ENCODE data around the gene CTSW.

- TF ChIP-seq CTCF (IDR thresholded peaks at IDR 0.05) (no peak), ZFX (IDR thresholded peaks at IDR 0.05; ENCODE audit: borderline replicate concordance) (no peak)
Measured at GRCh38 chr11:65880844-65881421, 1.3 kb downstream of the CTSW start.
